Right forelimb (tissue), 1 donor: ENCODE measurements around the gene MRPS34.

Experiments
- DNase-seq: peaks from one replicate; pipeline ENCODE4 v3.0.0-alpha.2; 2018

MRPS34 gene

GRCh38 chr16:1781254-1781653 is 8.3 kb upstream of the MRPS34 start:
- peak; percentile 38 for DNase-seq

DNA sequence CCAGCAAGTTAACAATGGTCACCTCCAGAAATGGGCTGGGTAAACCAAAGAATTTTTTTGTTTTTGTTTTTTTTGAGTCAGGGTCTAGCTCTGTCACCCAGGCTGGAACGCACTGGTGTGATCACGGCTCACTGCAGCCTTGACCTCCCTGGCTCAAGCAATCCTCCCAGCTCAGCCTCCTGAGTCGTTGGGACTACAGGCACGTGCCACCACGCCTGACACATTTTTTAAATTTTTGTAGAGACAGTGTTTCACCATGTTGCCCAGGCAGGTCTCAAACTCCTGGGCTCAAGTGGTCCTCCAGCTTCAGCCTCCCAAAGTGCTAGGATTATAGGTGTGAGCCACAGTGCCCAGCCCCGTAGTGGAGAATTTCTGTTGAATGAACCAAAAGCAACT is 7.7 kb upstream of the MRPS34 start:
- DNase-seq: no peak

GRCh38 chr16:1779741-1780676 is 7.1 kb upstream of the MRPS34 start:
- DNase-seq: no peak

GRCh38 chr16:1779234-1779701 is 6.3 kb upstream of the MRPS34 start:
- peak; percentile 41 for DNase-seq

- peak; percentile 42 for DNase-seq
These were observed 5.6 kb upstream of the MRPS34 start for GRCh38 chr16:1778200-1779179.

DNA sequence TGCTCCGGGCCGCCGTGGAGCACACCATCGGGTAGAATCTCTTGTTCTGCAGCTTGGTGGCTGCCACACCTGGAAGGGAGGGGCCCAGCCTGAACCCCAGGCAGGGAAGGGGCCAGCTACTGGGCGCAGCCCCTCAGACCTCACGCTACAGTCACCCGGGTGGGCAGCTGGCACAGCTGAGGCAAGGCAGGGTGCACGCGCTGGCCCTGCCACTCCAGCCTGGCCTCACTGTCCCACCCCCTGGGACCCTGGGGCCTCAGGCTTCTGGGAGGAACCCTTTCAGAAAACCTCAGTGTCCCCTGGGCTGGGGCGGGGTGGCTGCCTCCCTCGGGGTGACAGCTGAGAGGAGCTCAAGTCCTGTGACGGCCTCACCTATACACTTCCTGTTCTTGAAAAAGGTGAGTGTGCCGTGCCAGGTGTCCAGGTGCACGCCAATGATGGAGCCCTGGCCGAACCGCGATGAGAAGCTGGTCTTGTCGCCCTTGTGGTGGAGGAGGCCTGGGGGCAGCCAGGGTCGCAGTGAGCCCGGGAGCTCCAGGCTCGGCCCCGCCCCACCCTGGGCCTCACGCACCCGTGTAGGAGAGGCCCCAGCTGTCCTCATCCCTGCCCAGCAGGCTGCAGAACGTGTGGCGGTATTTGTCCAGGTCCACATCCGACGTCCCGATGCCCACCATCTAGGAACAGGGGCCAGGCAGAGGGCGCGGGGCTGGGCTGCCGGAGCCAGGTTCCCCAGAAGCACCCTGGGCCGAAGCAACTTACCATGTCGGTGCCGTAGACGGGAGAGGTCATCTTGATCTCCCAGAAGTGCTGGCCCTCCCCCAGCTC is 4.7 kb upstream of the MRPS34 start:
- DNase-seq: peak; percentile 40

DNA sequence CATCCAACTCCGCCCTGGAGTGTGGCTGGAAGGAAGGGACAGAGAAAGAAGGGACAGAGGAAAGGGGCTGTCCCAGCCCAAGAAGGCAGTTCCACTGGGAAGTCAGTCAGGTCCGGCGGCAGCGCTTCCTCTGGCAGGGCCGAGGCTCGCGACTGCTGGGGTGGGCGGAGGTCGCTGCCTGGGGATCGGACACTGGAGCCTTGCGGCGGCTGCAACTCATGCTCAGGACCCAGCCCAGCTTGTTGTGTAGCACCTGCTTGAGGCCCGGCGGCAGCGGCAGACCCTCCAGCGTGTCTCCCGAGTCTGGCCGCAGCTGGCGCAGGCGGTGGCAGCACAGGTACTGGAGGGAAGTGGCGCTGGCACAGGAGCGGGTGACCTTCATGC is 4.0 kb upstream of the MRPS34 start:
- DNase-seq: no peak

GRCh38 chr16:1776672-1776955 is 3.7 kb upstream of the MRPS34 start:
- DNase-seq: no peak

DNA sequence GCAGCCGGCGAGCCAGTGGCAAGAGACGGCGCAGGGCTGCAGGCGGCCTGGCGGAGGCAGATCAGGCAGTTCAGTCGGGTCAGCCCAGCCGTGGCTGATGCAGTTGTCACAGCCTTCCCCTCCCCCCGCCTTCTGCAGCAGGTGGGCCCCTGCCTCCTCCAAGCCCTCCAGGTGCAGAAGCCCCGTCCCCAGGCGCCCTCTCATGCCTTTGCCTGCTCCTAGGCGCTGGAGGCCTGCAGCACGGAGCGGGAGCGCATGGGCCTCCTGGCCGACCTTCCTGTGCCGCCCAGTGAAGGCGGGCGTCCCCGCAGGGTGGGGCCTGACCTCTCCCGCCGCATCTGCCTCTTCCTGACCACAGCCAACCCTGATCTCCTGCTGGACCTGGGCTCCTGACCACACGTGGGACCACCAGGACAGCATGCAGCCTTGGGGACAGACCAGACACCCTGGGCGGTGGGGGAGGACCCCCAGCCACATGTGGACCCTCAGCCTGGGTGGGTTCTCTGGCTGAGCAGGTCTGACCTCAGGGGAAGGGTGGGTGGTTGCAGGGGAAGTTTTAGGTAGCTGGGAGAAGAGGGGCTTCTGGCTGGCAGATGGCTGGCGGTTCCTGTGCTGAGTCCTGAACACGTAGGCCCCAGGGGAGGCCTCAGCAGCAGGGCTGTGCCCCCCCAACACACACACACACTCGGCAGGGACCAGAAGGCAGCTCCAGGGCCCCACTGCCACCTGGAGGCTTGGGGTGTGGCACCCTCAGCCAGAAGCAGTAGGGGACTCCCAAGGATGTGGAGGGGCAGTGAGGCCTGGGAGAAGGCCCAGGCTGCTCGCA is 3.1 kb upstream of the MRPS34 start:
- DNase-seq: peak; percentile 43

- DNase-seq: peak; percentile 43
These were observed 2.3 kb upstream of the MRPS34 start for GRCh38 chr16:1775006-1775845.

DNA sequence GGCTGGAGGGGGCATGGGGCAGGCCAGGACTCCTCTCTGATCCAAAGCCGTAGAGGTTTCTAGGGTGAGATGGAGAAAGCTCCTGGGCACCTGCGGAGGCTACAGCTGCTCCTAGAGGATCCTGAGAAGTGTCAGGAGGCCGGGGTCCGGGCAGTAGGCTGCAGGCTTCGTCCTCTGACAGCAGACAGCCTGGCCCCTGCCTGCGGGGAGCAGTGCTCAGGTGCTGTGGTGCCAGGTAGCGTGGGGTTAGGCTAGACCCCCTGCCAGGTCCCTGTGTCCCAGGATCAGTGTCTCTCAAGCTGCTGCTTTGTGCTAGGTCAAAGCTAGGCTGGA is 1.5 kb upstream of the MRPS34 start:
- no peak for DNase-seq

DNA sequence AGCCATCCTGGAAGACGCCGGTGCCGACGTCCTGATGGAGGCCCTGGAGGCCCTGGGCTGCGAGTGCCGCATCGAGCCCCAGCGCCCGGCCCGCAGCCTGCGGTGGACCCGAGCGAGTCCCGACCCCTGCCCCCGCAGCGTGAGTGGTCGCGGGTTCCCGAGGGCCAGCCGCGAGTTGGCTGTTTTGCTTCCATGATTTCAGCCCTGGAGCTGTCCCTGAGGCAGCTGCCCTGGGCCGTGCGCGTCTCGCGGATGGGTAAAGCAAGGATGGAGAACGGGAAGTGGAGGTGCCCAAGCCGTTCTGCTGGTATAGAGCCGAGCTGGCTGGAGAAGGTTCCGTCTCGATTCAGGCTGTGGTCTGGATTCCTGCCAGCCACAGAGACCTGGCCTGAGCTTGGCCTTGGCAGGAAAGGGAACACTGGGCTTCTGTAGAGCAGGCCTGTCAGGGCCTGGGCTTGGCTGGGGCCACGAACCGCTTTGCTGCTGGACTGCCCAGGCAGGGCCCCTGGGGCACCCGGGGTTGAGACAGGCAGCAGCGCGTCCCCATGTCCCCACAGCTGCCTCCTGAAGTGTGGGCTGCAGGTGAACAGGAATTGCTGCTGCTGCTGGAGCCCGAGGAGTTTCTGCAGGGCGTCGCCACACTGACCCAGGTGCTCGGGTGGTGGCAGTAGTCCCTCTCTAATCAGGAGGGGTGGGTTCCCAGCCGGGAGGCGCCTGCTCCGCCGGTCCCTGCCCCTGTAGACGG is 941 bp upstream of the MRPS34 start:
- DNase-seq: no peak

DNA sequence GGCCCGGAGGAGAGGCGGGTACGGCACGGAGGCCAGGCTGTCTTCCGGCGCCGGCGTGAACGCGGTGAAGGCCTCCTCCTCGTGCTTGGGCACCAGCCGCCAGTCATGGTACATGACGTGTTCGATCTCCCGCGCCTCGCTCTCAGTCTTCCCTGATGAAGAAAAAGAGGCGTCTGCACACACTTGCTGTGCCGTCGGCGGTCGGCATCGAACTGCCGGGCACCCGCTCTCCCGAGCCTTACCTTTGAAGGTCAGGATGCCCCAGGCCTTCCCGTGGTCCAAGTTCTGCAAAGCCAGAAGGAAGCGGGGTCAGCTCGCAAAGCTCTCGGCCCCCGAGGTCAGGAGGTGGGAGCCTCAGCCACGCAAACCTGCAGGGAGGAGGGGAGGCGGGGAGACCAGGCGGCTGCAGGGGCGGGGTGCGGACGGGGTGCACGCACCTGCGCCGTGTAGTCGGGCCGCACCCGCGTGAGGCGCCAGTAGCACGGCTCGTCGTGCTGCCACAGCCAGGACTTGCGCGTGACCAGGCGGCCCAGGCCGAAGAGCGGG is 499 bp downstream of the MRPS34 start, which contains the start of gene EME2:
Gene EME2 (plus strand): TSS at position 449 of the 546 bp plus-strand sequence. CDS start 418 bp downstream, outside the sequence.
- DNase-seq: no peak

GRCh38 chr16:1771864-1772361 is 1.0 kb downstream of the MRPS34 start:
- DNase-seq: peak; percentile 45

- DNase-seq: peak; percentile 87
These were observed 1.6 kb downstream of the MRPS34 start, which contains the start of gene NME3 for GRCh38 chr16:1771188-1771863. NME3 (minus strand) TSS chr16:1771543; CDS start chr16:1771534, 9 bp downstream.

GRCh38 chr16:1770328-1771187 is 2.4 kb downstream of the MRPS34 start:
- peak; percentile 60 for DNase-seq

- DNase-seq: peak; percentile 46
These were observed 3.3 kb downstream of the MRPS34 start for GRCh38 chr16:1769402-1770300.
